Prostate gland (tissue), 2 donors: ENCODE data around the gene MMD2. TPM values are rescaled to one million over a fixed set of nuclear protein-coding genes. Genes with fewer than 3 reads are reported as not detected.

Source experiments
- DNase-seq: peaks from one replicate; pipeline ENCODE4 v3.0.0-alpha.2; 2019; ENCODE audit warnings: low spot score
- H3K27ac ChIP-seq, 2 donors: fragments of 200-600 bp; sonication (generic); 2 replicates each; pipeline ENCODE4 v1.5.1; 2017 to 2019
- H3K27me3 ChIP-seq: fragments of 200-600 bp; sonication (generic); replicated peaks from 2 replicates; pipeline ENCODE4 v1.5.1; 2019; ENCODE audit not compliant: insufficient read depth
- H3K36me3 ChIP-seq, 2 donors: fragments of 200-600 bp; sonication (generic); 1 replicate in 1 of 2; 2 replicates in 1 of 2; pipeline versions ENCODE4 v1.5.1 to v1.8.1; 2017 to 2019
- H3K4me1 ChIP-seq: fragments of 200-600 bp; sonication (generic); replicated peaks from 2 replicates; pipeline ENCODE4 v1.5.1; 2019
- H3K4me3 ChIP-seq, 2 donors: fragments of 200-600 bp; sonication (generic); 2 replicates each; pipeline ENCODE4 v1.5.1; 2017 to 2019
- H3K9me3 ChIP-seq: fragments of 200-600 bp; sonication (generic); 2 replicates; pipeline ENCODE4 v1.5.1; 2017
- CTCF ChIP-seq, 4 experiments: fragments of 200-600 bp in 2 of 4; fragments of 450-650 bp in 2 of 4; sonication (generic) in 2 of 4; IDR thresholded peaks; 1 replicate in 3 of 4; 2 replicates in 1 of 4; pipeline ENCODE4 v1.5.1; 2016 to 2019; ENCODE audit warnings: antibody characterized with exemption in 4 of 4, mild to moderate bottlenecking in 2 of 4, moderate library complexity in 2 of 4
- POLR2A ChIP-seq: fragments of 450-650 bp; IDR thresholded peaks from one replicate; pipeline ENCODE4 v1.6.1; 2016; ENCODE audit warnings: antibody characterized with exemption, mild to moderate bottlenecking
- POLR2AphosphoS5 ChIP-seq: sonication (generic); formaldehyde crosslinking; IDR thresholded peaks from one replicate; pipeline ENCODE4 v1.6.1; 2017; ENCODE audit warnings: antibody characterized with exemption
- WGBS: methylation state at CpG from one replicate; pipeline ENCODE4 v1.1.5; 2018; 5-methylcytosine and 5-hydroxymethylcytosine counted together
- intact Hi-C: fragments of 100-400 bp; cut with DNase I; formaldehyde crosslinking; loops from one replicate; pipeline ENCODE4 v1.14.2; 2022
- total RNA-seq, 2 donors: library from RNA; depleted of rRNA; stranded (reverse); fragments of >200 nt; gene quantifications; one replicate each; pipeline ENCODE4 v1.1.0, GENCODE V29; 2016

MMD2 gene
- total RNA-seq, 2 donors from 2014 or later: 14.7 TPM; not detected in 1

GRCh38 chr7:4871930-4872675 lies 86.9 kb downstream of the MMD2 start:
- WGBS: 78% methylated on average over 19 of the region's 19 CpGs
- intact Hi-C loops: no loop called here
- Histone ChIP-seq H3K27me3 (no peaks in the 10 kb centered on the region), H3K9me3 (no peaks in the 10 kb centered on the region), H3K27ac (no peak overlapping the region), H3K4me1 (no peaks in the 10 kb centered on the region), H3K4me3 (no peak overlapping the region), H3K36me3 (no peaks in the 10 kb centered on the region)
- TF ChIP-seq POLR2AphosphoS5 (no peak), POLR2A (no peak), CTCF (IDR thresholded peaks at IDR 0.05) (no peak)
- no peak for DNase-seq

GRCh38 chr7:4871056-4871680 lies 87.8 kb downstream of the MMD2 start:
- 85% methylated on average over 21 of the region's 23 CpGs for WGBS
- no peak overlapping the region for H3K27ac ChIP-seq
- H3K9me3 ChIP-seq: no peaks in the 10 kb centered on the region
- no peaks in the 10 kb centered on the region for H3K27me3 ChIP-seq
- no peak for DNase-seq
- TF ChIP-seq CTCF (IDR thresholded peaks at IDR 0.05): no peak
- TF ChIP-seq POLR2A: no peak
- TF ChIP-seq POLR2AphosphoS5: no peak
- no peak overlapping the region for H3K4me3 ChIP-seq
- intact Hi-C loops: no loop called here
- no peaks in the 10 kb centered on the region for H3K36me3 ChIP-seq
- H3K4me1 ChIP-seq: no peaks in the 10 kb centered on the region

- no peak for TF ChIP-seq POLR2A
- TF ChIP-seq POLR2AphosphoS5: no peak
- no peak for TF ChIP-seq CTCF (IDR thresholded peaks at IDR 0.05)
- no peak overlapping the region for H3K27ac ChIP-seq
- no peaks in the 10 kb centered on the region for H3K9me3 ChIP-seq
- H3K4me1 ChIP-seq: no peaks in the 10 kb centered on the region
- H3K36me3 ChIP-seq: no peaks in the 10 kb centered on the region
- no peaks in the 10 kb centered on the region for H3K27me3 ChIP-seq
- no peak overlapping the region for H3K4me3 ChIP-seq
- 92% methylated on average over 5 of the region's 5 CpGs for WGBS
- DNase-seq: no peak
- intact Hi-C loops: no loop called here
Observed at GRCh38 chr7:4868493-4868892, 90.5 kb downstream of the MMD2 start.

- Histone ChIP-seq H3K27ac (no peak overlapping the region), H3K9me3 (no peaks in the 10 kb centered on the region), H3K27me3 (no peaks in the 10 kb centered on the region), H3K4me3 (no peak overlapping the region), H3K4me1 (no peaks in the 10 kb centered on the region), H3K36me3 (no peaks in the 10 kb centered on the region)
- intact Hi-C loops: no loop called here
- TF ChIP-seq POLR2A (no peak), POLR2AphosphoS5 (no peak), CTCF (IDR thresholded peaks at IDR 0.05) (no peak)
- 75% methylated on average over 9 of the region's 9 CpGs for WGBS
- no peak for DNase-seq
Observed at GRCh38 chr7:4866528-4867496, 92.2 kb downstream of the MMD2 start.
